ENCODE data around the gene STX1B.

The STX1B gene

DNA sequence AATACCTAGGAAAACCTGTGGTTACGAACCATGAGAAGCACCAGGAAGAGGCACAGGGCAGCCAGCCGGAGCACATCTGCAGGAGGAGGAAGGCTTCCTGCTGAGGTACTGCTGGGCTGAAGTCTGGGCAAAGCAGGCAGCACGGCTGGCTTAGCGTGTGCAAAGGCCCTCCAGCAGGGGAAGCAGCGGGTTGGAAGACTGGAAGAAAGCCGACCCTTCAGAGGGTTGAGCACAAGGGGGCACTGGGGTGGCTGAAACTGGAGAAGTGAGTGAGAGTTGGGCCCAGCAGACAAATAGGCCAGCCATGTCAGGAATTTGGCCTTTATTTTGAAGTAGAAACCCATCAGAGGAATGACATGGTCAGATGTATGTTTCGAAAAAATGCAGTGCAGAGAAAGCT lies 37.6 kb downstream of the STX1B start:
- TF ChIP-seq, protein P1, sequence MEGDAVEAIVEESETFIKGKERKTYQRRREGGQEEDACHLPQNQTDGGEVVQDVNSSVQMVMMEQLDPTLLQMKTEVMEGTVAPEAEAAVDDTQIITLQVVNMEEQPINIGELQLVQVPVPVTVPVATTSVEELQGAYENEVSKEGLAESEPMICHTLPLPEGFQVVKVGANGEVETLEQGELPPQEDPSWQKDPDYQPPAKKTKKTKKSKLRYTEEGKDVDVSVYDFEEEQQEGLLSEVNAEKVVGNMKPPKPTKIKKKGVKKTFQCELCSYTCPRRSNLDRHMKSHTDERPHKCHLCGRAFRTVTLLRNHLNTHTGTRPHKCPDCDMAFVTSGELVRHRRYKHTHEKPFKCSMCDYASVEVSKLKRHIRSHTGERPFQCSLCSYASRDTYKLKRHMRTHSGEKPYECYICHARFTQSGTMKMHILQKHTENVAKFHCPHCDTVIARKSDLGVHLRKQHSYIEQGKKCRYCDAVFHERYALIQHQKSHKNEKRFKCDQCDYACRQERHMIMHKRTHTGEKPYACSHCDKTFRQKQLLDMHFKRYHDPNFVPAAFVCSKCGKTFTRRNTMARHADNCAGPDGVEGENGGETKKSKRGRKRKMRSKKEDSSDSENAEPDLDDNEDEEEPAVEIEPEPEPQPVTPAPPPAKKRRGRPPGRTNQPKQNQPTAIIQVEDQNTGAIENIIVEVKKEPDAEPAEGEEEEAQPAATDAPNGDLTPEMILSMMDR (IDR thresholded peaks at IDR 0.05): no peak
- no peak for TF ChIP-seq ZFX (IDR thresholded peaks at IDR 0.05; ENCODE audit: borderline replicate concordance)
- H3K27ac ChIP-seq: no peak overlapping the region

DNA sequence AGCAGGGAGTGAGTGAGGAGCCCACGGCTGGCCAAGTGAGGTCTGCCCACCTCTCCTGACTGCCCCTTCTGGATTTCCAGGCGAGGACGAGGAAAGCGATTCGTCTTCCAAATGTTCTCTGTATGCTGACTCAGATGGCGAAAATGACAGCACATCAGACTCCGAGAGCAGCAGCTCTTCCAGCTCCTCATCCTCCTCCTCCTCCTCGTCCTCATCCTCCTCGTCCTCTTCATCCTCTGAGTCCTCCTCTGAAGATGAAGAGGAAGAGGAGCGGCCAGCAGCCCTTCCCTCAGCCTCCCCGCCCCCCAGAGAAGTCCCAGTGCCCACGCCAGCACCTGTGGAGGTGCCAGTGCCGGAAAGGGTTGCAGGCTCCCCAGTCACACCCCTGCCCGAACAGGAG lies 39.1 kb downstream of the STX1B start:
- TF ChIP-seq ZFX (IDR thresholded peaks at IDR 0.05; ENCODE audit: borderline replicate concordance): no peak
- TF ChIP-seq, protein P1 (IDR thresholded peaks at IDR 0.05): no peak
- H3K27ac ChIP-seq: no peak overlapping the region

DNA sequence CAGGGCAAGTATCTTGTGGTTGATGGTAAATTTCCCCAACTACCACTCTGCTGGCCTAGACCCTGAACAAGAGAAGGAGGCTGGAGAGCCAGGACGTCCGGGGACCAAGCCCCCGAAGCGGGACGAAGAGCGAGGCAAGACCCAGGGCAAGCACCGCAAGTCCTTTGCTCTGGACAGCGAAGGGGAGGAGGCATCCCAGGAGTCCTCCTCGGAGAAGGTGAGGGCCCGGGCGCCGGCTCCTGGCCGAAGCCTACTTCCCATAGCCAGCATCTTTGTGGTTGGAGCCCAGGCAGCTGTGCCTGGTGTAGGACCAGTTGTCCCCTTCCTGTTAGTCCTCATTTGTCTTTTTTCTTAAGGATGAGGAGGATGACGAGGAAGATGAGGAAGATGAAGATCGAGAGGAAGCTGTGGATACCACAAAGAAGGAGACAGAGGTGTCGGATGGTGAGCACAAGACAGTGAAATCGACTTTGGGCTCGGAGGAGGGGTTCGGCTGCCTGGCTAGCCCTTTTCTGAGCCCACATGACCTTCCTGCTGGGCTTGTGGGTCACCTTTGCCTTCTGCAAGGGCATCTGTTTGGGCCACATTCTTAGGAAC lies 41.1 kb downstream of the STX1B start:
- no peak overlapping the region for H3K27ac ChIP-seq
- TF ChIP-seq ZFX (IDR thresholded peaks at IDR 0.05; ENCODE audit: borderline replicate concordance): no peak

DNA sequence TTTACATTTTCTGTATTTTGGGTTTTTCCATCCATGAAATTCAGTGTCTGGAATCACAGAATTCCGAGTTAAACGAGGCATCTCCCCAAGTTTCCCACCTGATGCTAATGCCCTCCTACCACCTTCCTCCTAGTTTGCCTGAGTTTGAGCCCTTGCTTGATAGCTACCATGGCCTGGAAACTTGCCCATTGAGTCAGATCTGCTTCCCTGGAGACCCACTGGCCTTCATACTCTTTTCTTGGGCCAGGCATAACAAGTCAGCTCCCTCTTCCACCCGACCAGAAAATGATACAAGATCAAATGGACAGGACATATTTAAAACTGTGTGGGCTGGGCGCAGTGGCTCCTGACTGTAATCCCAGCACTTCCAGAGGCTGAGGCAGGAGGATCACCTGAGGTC lies 42.6 kb downstream of the STX1B start:
- TF ChIP-seq ZFX (IDR thresholded peaks at IDR 0.05; ENCODE audit: borderline replicate concordance): no peak
- TF ChIP-seq, protein P1 (IDR thresholded peaks at IDR 0.05): no peak
- H3K27ac ChIP-seq: no peak overlapping the region

DNA sequence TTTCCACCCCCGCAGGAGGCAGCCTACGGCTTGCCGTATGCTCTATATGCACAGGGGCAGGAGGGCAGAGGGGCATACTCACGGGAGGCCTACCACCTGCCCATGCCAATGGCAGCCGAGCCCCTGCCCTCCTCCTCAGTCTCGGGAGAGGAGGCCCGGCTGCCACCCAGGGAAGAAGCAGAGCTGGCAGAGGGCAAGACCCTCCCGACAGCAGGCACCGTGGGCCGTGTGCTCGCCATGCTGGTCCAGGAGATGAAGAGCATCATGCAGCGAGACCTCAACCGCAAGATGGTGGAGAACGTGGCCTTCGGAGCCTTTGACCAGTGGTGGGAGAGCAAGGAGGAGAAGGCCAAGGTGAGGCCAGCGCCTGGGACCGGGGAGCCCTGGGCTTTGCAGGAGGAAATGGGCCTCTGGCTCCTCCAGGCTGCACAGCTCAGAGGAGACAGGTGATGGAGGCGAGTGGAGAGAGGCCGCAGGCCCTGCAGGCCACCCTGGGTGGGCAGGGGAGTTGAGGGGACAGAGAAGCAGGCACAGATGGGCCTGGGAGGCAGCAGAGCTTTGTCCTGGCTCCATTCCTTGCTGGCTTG lies 44.3 kb downstream of the STX1B start:
- H3K27ac ChIP-seq: no peak overlapping the region
- TF ChIP-seq, protein P1 (IDR thresholded peaks at IDR 0.05): no peak
- TF ChIP-seq ZFX (IDR thresholded peaks at IDR 0.05; ENCODE audit: borderline replicate concordance): no peak

DNA sequence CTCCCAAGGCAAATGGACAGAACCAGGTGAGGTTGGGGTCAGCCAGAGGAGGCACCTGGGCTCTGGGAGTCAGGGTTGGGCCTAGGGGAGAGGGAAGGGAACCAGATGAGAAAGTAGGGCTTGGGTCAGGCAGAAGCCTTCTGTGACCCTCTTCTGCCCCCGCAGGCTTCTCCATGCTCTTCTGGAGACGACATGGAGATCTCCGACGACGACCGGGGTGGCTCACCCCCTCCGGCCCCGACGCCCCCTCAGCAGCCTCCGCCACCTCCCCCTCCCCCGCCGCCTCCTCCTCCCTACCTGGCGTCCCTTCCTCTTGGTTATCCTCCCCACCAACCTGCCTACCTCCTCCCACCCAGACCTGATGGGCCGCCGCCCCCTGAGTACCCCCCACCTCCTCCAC lies 45.0 kb downstream of the STX1B start:
- TF ChIP-seq ZFX (IDR thresholded peaks at IDR 0.05; ENCODE audit: borderline replicate concordance): no peak
- TF ChIP-seq, protein P1 (IDR thresholded peaks at IDR 0.05): no peak
- H3K27ac ChIP-seq: no peak overlapping the region

DNA sequence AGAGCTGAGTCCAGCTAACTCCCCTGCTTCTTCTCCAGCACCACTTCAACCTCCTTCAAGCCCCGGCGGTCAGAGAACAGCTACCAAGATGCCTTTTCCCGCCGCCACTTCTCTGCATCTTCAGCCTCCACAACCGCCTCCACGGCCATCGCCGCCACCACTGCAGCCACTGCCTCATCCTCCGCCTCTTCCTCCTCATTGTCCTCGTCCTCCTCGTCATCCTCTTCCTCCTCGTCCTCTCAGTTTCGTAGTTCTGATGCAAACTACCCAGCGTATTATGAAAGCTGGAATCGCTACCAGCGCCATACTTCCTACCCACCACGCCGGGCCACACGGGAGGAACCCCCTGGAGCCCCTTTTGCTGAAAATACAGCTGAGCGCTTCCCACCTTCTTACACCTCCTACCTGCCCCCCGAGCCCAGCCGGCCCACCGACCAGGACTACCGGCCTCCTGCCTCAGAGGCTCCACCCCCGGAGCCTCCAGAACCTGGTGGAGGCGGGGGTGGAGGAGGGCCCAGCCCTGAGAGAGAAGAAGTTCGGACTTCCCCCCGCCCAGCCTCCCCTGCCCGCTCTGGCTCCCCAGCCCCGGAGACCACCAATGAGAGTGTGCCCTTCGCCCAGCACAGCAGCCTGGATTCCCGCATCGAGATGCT lies 45.7 kb downstream of the STX1B start:
- TF ChIP-seq, protein P1 (IDR thresholded peaks at IDR 0.05): no peak
- no peak for TF ChIP-seq ZFX (IDR thresholded peaks at IDR 0.05; ENCODE audit: borderline replicate concordance)
- no peak overlapping the region for H3K27ac ChIP-seq
